Right lobe of liver (tissue), 6 donors: ENCODE data around the gene IL1RL2. TPM values are rescaled to one million over a fixed set of nuclear protein-coding genes. Genes with fewer than 3 reads are reported as not detected.

Experiments used
- ATAC-seq, 4 donors: fragments of 200-7000 bp; cut with Tn5 transposase; one replicate each; pipeline ENCODE4 v1.9.1; 2020; ENCODE audit warnings: mild to moderate bottlenecking in 4 of 4, moderate library complexity in 4 of 4
- DNase-seq, 3 donors: peaks; one replicate each; pipeline ENCODE4 v3.0.0-alpha.2; 2020
- H3K27ac ChIP-seq, 3 donors: fragments of 200-600 bp; one replicate each; pipeline ENCODE4 v1.8.0; 2022
- H3K27me3 ChIP-seq, 2 donors: fragments of 200-600 bp; one replicate each; pipeline ENCODE4 v1.8.0; 2022
- H3K36me3 ChIP-seq, 4 donors: fragments of 200-600 bp; sonication (generic) in 1 of 4; one replicate each; pipeline versions ENCODE4 v1.5.1 to v1.8.0; 2017 to 2022; ENCODE audit warnings: control low read depth in 1 of 4
- H3K4me1 ChIP-seq, 4 donors: fragments of 200-600 bp; sonication (generic) in 1 of 4; one replicate each; pipeline versions ENCODE4 v1.5.1 to v1.8.0; 2017 to 2022; ENCODE audit warnings: control low read depth in 1 of 4
- H3K4me3 ChIP-seq, 3 donors: fragments of 200-600 bp; one replicate each; pipeline ENCODE4 v1.8.0; 2022
- H3K9me3 ChIP-seq, 4 donors: fragments of 200-600 bp; sonication (generic) in 1 of 4; one replicate each; pipeline versions ENCODE4 v1.5.1 to v1.8.0; 2017 to 2022; ENCODE audit warnings: control low read depth in 1 of 4
- CTCF ChIP-seq, 4 donors: fragments of 200-600 bp in 3 of 4; fragments of 450-650 bp in 1 of 4; IDR thresholded peaks; one replicate each; pipeline versions ENCODE4 v1.5.1 to v1.8.0; 2016 to 2022; ENCODE audit warnings: antibody characterized with exemption in 4 of 4, mild to moderate bottlenecking in 2 of 4
- POLR2A ChIP-seq: fragments of 450-650 bp; IDR thresholded peaks from one replicate; pipeline ENCODE4 v1.6.1; 2017; ENCODE audit warnings: antibody characterized with exemption, mild to moderate bottlenecking
- WGBS: methylation state at CpG from one replicate; pipeline ENCODE4 v1.1.6; 2018; ENCODE audit warnings: low coverage, low lambda C conversion rate; ENCODE audit not compliant: insufficient coverage; ENCODE audit errors: missing lambda C conversion rate; 5-methylcytosine and 5-hydroxymethylcytosine counted together
- intact Hi-C, 2 donors: fragments of 100-400 bp; cut with DNase I; formaldehyde crosslinking; loops; one replicate each; pipeline versions ENCODE4 v1.11.2 to v1.14.1; 2022
- total RNA-seq, 6 experiments: library from RNA; depleted of rRNA in 2 of 6; stranded (reverse); fragments of >200 nt in 2 of 6; fragmentation: NEBNext Ultra II Directional in 3 of 6; extraction: Animal tissue kit (Norgen Biotek cat#: 25700) in 3 of 6; gene quantifications; one replicate each; pipeline versions ENCODE4 v1.1.0 to v1.2.4, GENCODE V29; 2016 to 2023
- donor health status: DM: no; HTN: yes; CAD: no.
- donor health status: DM: no; HTN: no; CAD: no.
- donor health status: DM: no; HTN: no; CAD: no.
- donor health status: DM: no; HTN: yes; CAD: no.
- donor health status: DM: no; HTN: yes; CAD: no.

Gene IL1RL2
- total RNA-seq, 6 experiments from 2014 or later = 1.2 to 3.1 (median 2.3) TPM

GRCh38 chr2:102172745-102173144 lies 14.1 kb upstream of the IL1RL2 start:
- 64% methylated on average over 3 of the region's 3 CpGs for WGBS
- intact Hi-C loops = no loop called here
- TF ChIP-seq POLR2A (no peak), CTCF (IDR thresholded peaks at IDR 0.05) (no peak)
- Histone ChIP-seq H3K9me3 (no peaks in the 10 kb centered on the region), H3K27me3 (no peaks in the 10 kb centered on the region), H3K4me3 (no peak overlapping the region), H3K4me1 (no peaks in the 10 kb centered on the region), H3K27ac (no peak overlapping the region), H3K36me3 (peaks cover 6 to 90% (median 42%) of the 10 kb centered on the region in 4 donors)
- no peak for ATAC-seq
- no peak for DNase-seq

DNA sequence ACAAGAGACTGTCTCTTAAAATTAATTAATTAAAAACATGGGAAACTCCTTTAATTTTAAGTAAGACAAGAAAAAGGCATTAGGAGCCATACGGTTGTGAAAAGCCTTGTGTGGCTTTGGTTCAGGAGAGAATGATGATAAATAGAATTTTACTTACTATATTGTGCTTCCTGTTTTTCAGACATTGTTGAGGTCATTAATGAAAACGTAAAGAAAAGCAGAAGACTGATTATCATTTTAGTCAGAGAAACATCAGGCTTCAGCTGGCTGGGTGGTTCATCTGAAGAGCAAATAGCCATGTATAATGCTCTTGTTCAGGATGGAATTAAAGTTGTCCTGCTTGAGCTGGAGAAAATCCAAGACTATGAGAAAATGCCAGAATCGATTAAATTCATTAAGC lies 10.7 kb upstream of the IL1RL2 start:
- Histone ChIP-seq H3K4me1 (no peaks in the 10 kb centered on the region), H3K9me3 (no peaks in the 10 kb centered on the region), H3K4me3 (no peak overlapping the region), H3K27me3 (no peaks in the 10 kb centered on the region), H3K36me3 (peaks cover 6 to 60% (median 30%) of the 10 kb centered on the region in 4 donors), H3K27ac (no peak overlapping the region)
- DNase-seq = no peak
- TF ChIP-seq POLR2A (no peak), CTCF (IDR thresholded peaks at IDR 0.05) (no peak)
- intact Hi-C loops = no loop called here
- WGBS = 83% methylated on average over 3 of the region's 3 CpGs
- ATAC-seq = no peak

DNA sequence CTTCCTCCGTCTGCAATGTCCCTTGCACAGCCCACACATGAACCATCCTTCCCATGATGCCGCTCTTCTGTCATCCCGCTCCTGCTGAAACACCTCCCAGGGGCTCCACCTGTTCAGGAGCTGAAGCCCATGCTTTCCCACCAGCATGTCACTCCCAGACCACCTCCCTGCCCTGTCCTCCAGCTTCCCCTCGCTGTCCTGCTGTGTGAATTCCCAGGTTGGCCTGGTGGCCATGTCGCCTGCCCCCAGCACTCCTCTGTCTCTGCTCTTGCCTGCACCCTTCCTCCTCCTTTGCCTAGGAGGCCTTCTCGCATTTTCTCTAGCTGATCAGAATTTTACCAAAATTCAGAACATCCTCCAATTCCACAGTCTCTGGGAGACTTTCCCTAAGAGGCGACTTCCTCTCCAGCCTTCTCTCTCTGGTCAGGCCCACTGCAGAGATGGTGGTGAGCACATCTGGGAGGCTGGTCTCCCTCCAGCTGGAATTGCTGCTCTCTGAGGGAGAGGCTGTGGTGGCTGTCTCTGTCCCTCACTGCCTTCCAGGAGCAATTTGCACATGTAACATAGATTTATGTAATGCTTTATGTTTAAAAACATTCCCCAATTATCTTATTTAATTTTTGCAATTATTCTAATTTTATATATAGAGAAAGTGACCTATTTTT lies 8.9 kb upstream of the IL1RL2 start:
- Histone ChIP-seq H3K4me3 (no peak overlapping the region), H3K36me3 (peaks cover 4 to 42% (median 21%) of the 10 kb centered on the region in 4 donors), H3K27me3 (no peaks in the 10 kb centered on the region), H3K4me1 (no peaks in the 10 kb centered on the region), H3K27ac (no peak overlapping the region), H3K9me3 (no peaks in the 10 kb centered on the region)
- TF ChIP-seq CTCF (IDR thresholded peaks at IDR 0.05) (no peak), POLR2A (no peak)
- WGBS = 91% methylated on average over 6 of the region's 7 CpGs
- ATAC-seq (peak in 3 of 4 donors; percentile 17 to 52 (median 33)), DNase-seq (no peak)
- intact Hi-C loops = no loop called here

- Histone ChIP-seq H3K36me3 (peaks cover 4 to 31% (median 19%) of the 10 kb centered on the region in 4 donors), H3K4me3 (no peak overlapping the region), H3K9me3 (no peaks in the 10 kb centered on the region), H3K27me3 (no peaks in the 10 kb centered on the region), H3K4me1 (no peaks in the 10 kb centered on the region), H3K27ac (no peak overlapping the region)
- TF ChIP-seq POLR2A = no peak
- no peak for TF ChIP-seq CTCF (IDR thresholded peaks at IDR 0.05)
- intact Hi-C loops = no loop called here
- no peak for DNase-seq
- 50% methylated on average over 3 of the region's 3 CpGs for WGBS
- no peak for ATAC-seq
Observed at GRCh38 chr2:102179061-102179460, 7.8 kb upstream of the IL1RL2 start.
